Right lobe of liver (tissue), 6 donors: ENCODE measurements around the gene TCF7L2. TPM values are rescaled to one million over a fixed set of nuclear protein-coding genes. Genes with fewer than 3 reads are reported as not detected.

Experiments used
- ATAC-seq, 4 donors: fragments of 200-7000 bp; cut with Tn5 transposase; one replicate each; pipeline ENCODE4 v1.9.1; 2020; ENCODE audit warnings: mild to moderate bottlenecking in 4 of 4, moderate library complexity in 4 of 4
- DNase-seq, 3 donors: peaks; one replicate each; pipeline ENCODE4 v3.0.0-alpha.2; 2020
- H3K27ac ChIP-seq, 3 donors: fragments of 200-600 bp; one replicate each; pipeline ENCODE4 v1.8.0; 2022
- H3K27me3 ChIP-seq, 2 donors: fragments of 200-600 bp; one replicate each; pipeline ENCODE4 v1.8.0; 2022
- H3K36me3 ChIP-seq, 4 donors: fragments of 200-600 bp; sonication (generic) in 1 of 4; one replicate each; pipeline versions ENCODE4 v1.5.1 to v1.8.0; 2017 to 2022; ENCODE audit warnings: control low read depth in 1 of 4
- H3K4me1 ChIP-seq, 4 donors: fragments of 200-600 bp; sonication (generic) in 1 of 4; one replicate each; pipeline versions ENCODE4 v1.5.1 to v1.8.0; 2017 to 2022; ENCODE audit warnings: control low read depth in 1 of 4
- H3K4me3 ChIP-seq, 3 donors: fragments of 200-600 bp; one replicate each; pipeline ENCODE4 v1.8.0; 2022
- H3K9me3 ChIP-seq, 4 donors: fragments of 200-600 bp; sonication (generic) in 1 of 4; one replicate each; pipeline versions ENCODE4 v1.5.1 to v1.8.0; 2017 to 2022; ENCODE audit warnings: control low read depth in 1 of 4
- POLR2A ChIP-seq: fragments of 450-650 bp; IDR thresholded peaks from one replicate; pipeline ENCODE4 v1.6.1; 2017; ENCODE audit warnings: antibody characterized with exemption, mild to moderate bottlenecking
- WGBS: methylation state at CpG from one replicate; pipeline ENCODE4 v1.1.6; 2018; ENCODE audit warnings: low coverage, low lambda C conversion rate; ENCODE audit not compliant: insufficient coverage; ENCODE audit errors: missing lambda C conversion rate; 5-methylcytosine and 5-hydroxymethylcytosine counted together
- intact Hi-C, 2 donors: fragments of 100-400 bp; cut with DNase I; formaldehyde crosslinking; loops; one replicate each; pipeline versions ENCODE4 v1.11.2 to v1.14.1; 2022
- total RNA-seq, 6 experiments: library from RNA; depleted of rRNA in 2 of 6; stranded (reverse); fragments of >200 nt in 2 of 6; fragmentation: NEBNext Ultra II Directional in 3 of 6; extraction: Animal tissue kit (Norgen Biotek cat#: 25700) in 3 of 6; gene quantifications; one replicate each; pipeline versions ENCODE4 v1.1.0 to v1.2.4, GENCODE V29; 2016 to 2023
- TF ChIP-seq, protein P1 (sequence below), 4 donors: fragments of 200-600 bp in 3 of 4; fragments of 450-650 bp in 1 of 4; IDR thresholded peaks; one replicate each; pipeline versions ENCODE4 v1.5.1 to v1.8.0; 2016 to 2022; ENCODE audit warnings: antibody characterized with exemption in 4 of 4, mild to moderate bottlenecking in 2 of 4
- donor health status: DM: no; HTN: yes; CAD: no.
- donor health status: DM: no; HTN: no; CAD: no.
- donor health status: DM: no; HTN: no; CAD: no.
- donor health status: DM: no; HTN: yes; CAD: no.
- donor health status: DM: no; HTN: yes; CAD: no.

The TCF7L2 gene
- total RNA-seq, 6 experiments from 2014 or later: 9.4 to 33.2 (median 16.7) TPM

DNA sequence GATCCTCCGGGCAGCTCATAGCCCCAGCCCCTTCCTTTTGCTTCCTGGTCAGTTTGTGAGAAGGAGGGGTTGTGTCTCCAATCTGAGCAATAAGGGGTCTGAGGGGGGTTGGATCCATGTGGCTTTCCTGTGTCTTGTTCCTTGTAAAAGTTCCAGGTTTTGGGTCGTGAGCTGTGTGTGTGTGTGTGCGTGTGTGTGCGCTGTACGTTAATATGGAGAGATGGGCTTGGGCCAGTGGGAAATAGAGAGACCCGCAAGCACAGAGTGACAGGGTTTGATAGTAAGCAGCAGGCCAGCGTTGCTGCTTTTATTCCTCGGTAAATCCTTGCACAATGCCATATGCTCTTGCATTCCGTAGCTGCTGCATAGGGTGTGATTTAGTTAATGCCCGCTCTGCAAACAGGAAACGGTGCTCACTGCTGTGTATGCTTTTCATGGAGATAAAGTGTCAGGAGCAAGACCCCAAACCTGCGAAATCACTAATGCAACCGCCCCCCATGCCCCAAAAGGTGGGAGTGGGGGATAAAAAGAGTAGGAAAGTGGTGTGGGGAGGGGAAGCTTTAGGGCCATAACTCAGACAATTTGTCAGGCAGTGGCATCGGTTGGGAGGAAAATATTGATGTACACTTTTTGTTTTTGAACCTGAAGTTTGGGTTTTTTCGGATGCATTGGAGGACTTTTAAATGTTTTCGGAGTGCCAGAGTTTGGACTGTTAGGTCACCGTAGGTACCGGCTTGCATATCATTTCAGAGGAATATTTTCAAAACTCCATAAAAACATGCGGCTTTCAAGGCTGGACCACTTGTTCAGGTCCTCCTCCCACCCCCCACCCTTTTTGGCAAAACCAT lies 108.7 kb downstream of the TCF7L2 start:
- Histone ChIP-seq H3K27me3 (no peaks in the 10 kb centered on the region), H3K36me3 (no peaks in the 10 kb centered on the region), H3K27ac (peak overlapping the region in 2 of 3 donors; percentile 57 to 62), H3K9me3 (no peaks in the 10 kb centered on the region), H3K4me3 (no peak overlapping the region), H3K4me1 (peaks cover 0 to 35% (median 21%) of the 10 kb centered on the region in 4 donors)
- intact Hi-C loops: no loop called here
- no peak for TF ChIP-seq POLR2A
- TF ChIP-seq, protein P1, sequence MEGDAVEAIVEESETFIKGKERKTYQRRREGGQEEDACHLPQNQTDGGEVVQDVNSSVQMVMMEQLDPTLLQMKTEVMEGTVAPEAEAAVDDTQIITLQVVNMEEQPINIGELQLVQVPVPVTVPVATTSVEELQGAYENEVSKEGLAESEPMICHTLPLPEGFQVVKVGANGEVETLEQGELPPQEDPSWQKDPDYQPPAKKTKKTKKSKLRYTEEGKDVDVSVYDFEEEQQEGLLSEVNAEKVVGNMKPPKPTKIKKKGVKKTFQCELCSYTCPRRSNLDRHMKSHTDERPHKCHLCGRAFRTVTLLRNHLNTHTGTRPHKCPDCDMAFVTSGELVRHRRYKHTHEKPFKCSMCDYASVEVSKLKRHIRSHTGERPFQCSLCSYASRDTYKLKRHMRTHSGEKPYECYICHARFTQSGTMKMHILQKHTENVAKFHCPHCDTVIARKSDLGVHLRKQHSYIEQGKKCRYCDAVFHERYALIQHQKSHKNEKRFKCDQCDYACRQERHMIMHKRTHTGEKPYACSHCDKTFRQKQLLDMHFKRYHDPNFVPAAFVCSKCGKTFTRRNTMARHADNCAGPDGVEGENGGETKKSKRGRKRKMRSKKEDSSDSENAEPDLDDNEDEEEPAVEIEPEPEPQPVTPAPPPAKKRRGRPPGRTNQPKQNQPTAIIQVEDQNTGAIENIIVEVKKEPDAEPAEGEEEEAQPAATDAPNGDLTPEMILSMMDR (IDR thresholded peaks at IDR 0.05): no peak
- peak in 1 of 4 donors; percentile 23 for ATAC-seq
- 41% methylated on average over 13 of the region's 19 CpGs for WGBS
- no peak for DNase-seq

DNA sequence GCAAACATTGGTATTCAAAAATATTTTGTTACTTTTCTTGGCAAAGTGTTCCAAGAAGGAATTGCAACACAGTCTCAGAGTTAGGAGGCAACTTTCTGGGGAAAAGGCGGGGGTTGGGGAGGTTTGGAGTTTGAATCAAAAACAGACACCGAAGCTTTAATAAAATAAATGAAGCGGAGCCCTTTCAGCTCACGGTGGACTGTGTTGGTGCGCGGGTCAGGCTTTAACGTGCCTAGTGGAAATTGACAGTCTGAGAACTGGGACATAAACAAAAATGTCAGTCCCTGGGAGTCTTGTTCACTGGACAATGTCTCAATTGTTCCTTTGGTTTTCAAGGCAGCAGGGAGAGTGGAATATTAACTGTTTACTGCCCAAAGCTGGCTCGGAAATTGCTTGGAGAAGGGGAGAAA lies 109.3 kb downstream of the TCF7L2 start:
- Histone ChIP-seq H3K9me3 (no peaks in the 10 kb centered on the region), H3K36me3 (no peaks in the 10 kb centered on the region), H3K27me3 (no peaks in the 10 kb centered on the region), H3K4me3 (no peak overlapping the region), H3K27ac (peak overlapping the region; percentile 57 to 63 (median 62)), H3K4me1 (peaks cover 0 to 35% (median 21%) of the 10 kb centered on the region in 4 donors)
- intact Hi-C loops: no loop called here
- ATAC-seq (no peak), DNase-seq (no peak)
- WGBS: 41% methylated on average over 8 of the region's 8 CpGs
- no peak for TF ChIP-seq POLR2A
- TF ChIP-seq, protein P1 (IDR thresholded peaks at IDR 0.05): no peak

DNA sequence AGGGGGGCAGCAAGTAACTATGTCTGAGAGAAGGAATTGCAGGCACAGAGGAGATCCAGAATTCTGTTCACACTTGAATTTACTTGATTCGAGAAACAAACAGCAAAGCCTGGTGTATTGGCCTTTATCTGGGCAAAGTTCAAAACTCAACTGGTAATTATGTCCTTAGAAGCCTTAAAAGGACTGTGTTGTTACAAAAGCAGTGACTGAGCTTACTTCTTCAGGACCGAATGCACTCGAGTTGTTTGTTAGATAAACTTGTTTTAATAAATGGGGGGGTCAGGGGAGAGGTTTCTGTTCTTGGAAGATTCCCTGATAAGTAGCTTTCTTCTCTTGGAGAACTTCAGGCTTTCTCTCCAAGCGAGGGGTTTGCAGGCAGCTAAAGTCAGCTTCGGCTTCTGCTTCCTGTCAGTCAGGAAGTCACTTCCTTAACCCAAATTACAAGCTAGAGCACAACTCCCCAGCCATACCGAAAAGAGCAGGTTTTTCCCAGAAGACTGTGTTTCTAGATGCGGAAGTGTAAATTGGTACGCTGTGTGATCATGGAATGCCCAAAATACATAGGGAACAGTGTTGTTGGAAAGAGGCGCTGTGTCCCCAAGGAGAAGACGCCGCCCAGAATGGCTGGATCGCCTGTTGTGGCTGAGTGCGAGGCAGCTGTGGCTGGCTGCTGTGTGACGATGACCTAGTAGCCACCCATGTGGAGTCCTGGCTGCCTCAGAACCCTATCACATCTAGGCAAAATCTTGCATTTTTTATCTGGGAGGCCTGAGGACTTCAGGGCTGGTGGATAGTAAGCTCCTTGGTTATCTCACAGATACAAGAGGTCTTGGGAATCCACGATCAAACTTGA lies 110.4 kb downstream of the TCF7L2 start:
- intact Hi-C loops: no loop called here
- no peak for DNase-seq
- H3K4me1 ChIP-seq: peaks cover 0 to 42% (median 21%) of the 10 kb centered on the region in 4 donors

DNA sequence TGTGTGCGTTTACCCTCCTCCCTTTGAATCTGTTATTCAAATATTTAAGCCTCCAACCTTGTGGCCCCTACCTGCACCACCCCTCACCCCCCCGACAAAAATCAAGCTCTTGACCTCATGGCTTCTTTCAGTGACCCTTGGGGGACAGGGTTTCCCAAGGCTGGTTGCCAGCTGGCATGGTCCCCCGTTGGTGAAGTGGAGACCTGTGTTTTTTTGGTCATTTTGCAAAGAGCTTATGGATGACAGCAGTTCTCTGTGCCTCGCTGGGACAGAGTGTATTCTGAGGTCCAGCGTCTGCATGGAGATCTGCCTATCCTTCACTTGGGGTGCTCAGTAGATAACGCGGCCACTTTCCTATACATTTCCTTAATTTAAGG lies 111.0 kb downstream of the TCF7L2 start:
- 62% methylated on average over 6 of the region's 7 CpGs for WGBS
- Histone ChIP-seq H3K36me3 (no peaks in the 10 kb centered on the region), H3K4me3 (no peak overlapping the region), H3K4me1 (peaks cover 0 to 43% (median 23%) of the 10 kb centered on the region in 4 donors), H3K9me3 (no peaks in the 10 kb centered on the region), H3K27ac (peak overlapping the region; percentile 57 to 63 (median 62)), H3K27me3 (no peaks in the 10 kb centered on the region)
- intact Hi-C loops: no loop called here
- TF ChIP-seq, protein P1 (IDR thresholded peaks at IDR 0.05): no peak
- no peak for TF ChIP-seq POLR2A
- ATAC-seq (no peak), DNase-seq (no peak)

More for the DNA sequence above, 110.4 kb downstream of the TCF7L2 start:
- peak overlapping the region; percentile 57 to 63 (median 62) for H3K27ac ChIP-seq
- peak; percentile 56 to 74 (median 62) for ATAC-seq
- WGBS: 30% methylated on average over 7 of the region's 15 CpGs
- H3K4me3 ChIP-seq: no peak overlapping the region
- TF ChIP-seq, protein P1 (IDR thresholded peaks at IDR 0.05): no peak
- no peak for TF ChIP-seq POLR2A
- H3K36me3 ChIP-seq: no peaks in the 10 kb centered on the region
- no peaks in the 10 kb centered on the region for H3K9me3 ChIP-seq
- no peaks in the 10 kb centered on the region for H3K27me3 ChIP-seq
